DND-41 (cell line): ENCODE results near the gene MAT1A.
"Not testable (repeated sequence)": the region's sequence is repeated elsewhere in the genome, so short reads cannot be mapped to it uniquely, and the experiment has no call there.

Experiments used
- ATAC-seq: fragments of 200-7000 bp; cut with Tn5 transposase; 3 replicates; pipeline ENCODE4 v1.9.1; 2021; ENCODE audit warnings: low read depth; ENCODE audit not compliant: insufficient read depth
- DNase-seq: peaks from one replicate; pipeline ENCODE4 v3.0.0-alpha.2; 2020
- H2AFZ ChIP-seq: 2 replicates; pipeline ENCODE4 v1.6.0; 2012; ENCODE audit warnings: low read depth, low read length
- H3K27ac ChIP-seq: 2 replicates; pipeline ENCODE4 v1.5.1; 2012; ENCODE audit warnings: low read length, inconsistent platforms
- H3K27me3 ChIP-seq: fragments of 200-600 bp; sonication (generic); 2 replicates; pipeline ENCODE4 v1.6.0; 2012; ENCODE audit warnings: low read length, mild to moderate bottlenecking, inconsistent platforms; ENCODE audit not compliant: insufficient read depth, poor library complexity
- H3K36me3 ChIP-seq: 2 replicates; pipeline ENCODE4 v1.5.1; 2012; ENCODE audit warnings: low read length, inconsistent platforms; ENCODE audit not compliant: insufficient read depth
- H3K4me1 ChIP-seq: 2 replicates; pipeline ENCODE4 v1.5.1; 2012; ENCODE audit warnings: mild to moderate bottlenecking, low read length; ENCODE audit not compliant: insufficient read depth
- H3K4me2 ChIP-seq: 2 replicates; pipeline ENCODE4 v1.6.0; 2012; ENCODE audit warnings: mild to moderate bottlenecking, moderate library complexity, low read length, inconsistent platforms; ENCODE audit not compliant: insufficient read depth
- H3K4me3 ChIP-seq, 2 experiments: fragments of 200-600 bp in 1 of 2; shearing (Covaris generic) in 1 of 2; 2 replicates each; pipeline ENCODE4 v1.5.1; 2012 to 2016; ENCODE audit warnings: inconsistent platforms in 2 of 2, low read length in 2 of 2, mild to moderate bottlenecking in 2 of 2, low read depth in 1 of 2, moderate library complexity in 1 of 2
- H3K79me2 ChIP-seq: 2 replicates; pipeline ENCODE4 v1.6.0; 2012; ENCODE audit warnings: low read length, inconsistent platforms; ENCODE audit not compliant: insufficient read depth
- H3K9ac ChIP-seq: 2 replicates; pipeline ENCODE4 v1.6.0; 2012; ENCODE audit warnings: low read depth, mild to moderate bottlenecking, inconsistent platforms, low read length, moderate library complexity
- H3K9me3 ChIP-seq: 2 replicates; pipeline ENCODE4 v1.5.1; 2012; ENCODE audit warnings: low read length, moderate library complexity, mild to moderate bottlenecking, inconsistent platforms; ENCODE audit not compliant: insufficient read depth, severe bottlenecking
- H4K20me1 ChIP-seq: 2 replicates; pipeline ENCODE4 v1.6.0; 2012; ENCODE audit warnings: low read length; ENCODE audit not compliant: insufficient read depth
- EZH2 ChIP-seq: IDR thresholded peaks from 3 replicates; pipeline ENCODE4 v1.6.1; 2012; ENCODE audit warnings: borderline replicate concordance, low read depth, mild to moderate bottlenecking, moderate library complexity, low read length, inconsistent platforms; ENCODE audit not compliant: severe bottlenecking
- TF ChIP-seq, protein P1 (sequence below): IDR thresholded peaks from 2 replicates; pipeline ENCODE4 v1.5.1; 2012; ENCODE audit warnings: borderline replicate concordance, low read length, moderate library complexity, mild to moderate bottlenecking; ENCODE audit not compliant: poor library complexity, severe bottlenecking; ENCODE audit errors: extremely low read depth

MAT1A gene

DNA sequence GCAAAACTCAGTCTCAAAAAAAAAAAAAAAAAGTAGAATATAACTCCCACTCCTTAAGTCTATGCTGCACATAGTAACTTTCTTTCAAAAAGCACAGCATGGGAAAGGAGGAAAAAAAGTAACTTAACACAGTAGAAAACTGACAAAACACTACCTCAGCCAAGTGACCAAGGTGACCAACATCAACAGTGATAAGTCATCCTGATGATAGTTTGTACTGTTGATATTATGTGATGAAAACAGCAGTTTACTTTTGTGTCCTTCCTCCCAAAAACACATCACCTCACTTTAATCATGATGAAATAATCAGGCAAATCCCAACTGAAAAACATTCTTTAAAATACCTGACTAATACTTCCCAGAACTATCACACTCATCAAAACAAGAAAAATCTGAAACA is 29.3 kb upstream of the MAT1A start:
- no peak overlapping the region for H2AFZ ChIP-seq
- H3K27ac ChIP-seq = no peak overlapping the region
- H3K9ac ChIP-seq = no peak overlapping the region
- H3K4me1 ChIP-seq = no peaks in the 10 kb centered on the region
- ATAC-seq (no peak), DNase-seq (no peak)
- H3K36me3 ChIP-seq = no peaks in the 10 kb centered on the region
- TF ChIP-seq EZH2 = no peak
- TF ChIP-seq, protein P1, sequence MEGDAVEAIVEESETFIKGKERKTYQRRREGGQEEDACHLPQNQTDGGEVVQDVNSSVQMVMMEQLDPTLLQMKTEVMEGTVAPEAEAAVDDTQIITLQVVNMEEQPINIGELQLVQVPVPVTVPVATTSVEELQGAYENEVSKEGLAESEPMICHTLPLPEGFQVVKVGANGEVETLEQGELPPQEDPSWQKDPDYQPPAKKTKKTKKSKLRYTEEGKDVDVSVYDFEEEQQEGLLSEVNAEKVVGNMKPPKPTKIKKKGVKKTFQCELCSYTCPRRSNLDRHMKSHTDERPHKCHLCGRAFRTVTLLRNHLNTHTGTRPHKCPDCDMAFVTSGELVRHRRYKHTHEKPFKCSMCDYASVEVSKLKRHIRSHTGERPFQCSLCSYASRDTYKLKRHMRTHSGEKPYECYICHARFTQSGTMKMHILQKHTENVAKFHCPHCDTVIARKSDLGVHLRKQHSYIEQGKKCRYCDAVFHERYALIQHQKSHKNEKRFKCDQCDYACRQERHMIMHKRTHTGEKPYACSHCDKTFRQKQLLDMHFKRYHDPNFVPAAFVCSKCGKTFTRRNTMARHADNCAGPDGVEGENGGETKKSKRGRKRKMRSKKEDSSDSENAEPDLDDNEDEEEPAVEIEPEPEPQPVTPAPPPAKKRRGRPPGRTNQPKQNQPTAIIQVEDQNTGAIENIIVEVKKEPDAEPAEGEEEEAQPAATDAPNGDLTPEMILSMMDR = no peak
- no peak overlapping the region for H3K4me2 ChIP-seq
- H3K27me3 ChIP-seq = peaks cover 5% of the 10 kb centered on the region
- H3K9me3 ChIP-seq = no peaks in the 10 kb centered on the region
- no peaks in the 10 kb centered on the region for H4K20me1 ChIP-seq
- no peak overlapping the region for H3K4me3 ChIP-seq
- no peaks in the 10 kb centered on the region for H3K79me2 ChIP-seq

DNA sequence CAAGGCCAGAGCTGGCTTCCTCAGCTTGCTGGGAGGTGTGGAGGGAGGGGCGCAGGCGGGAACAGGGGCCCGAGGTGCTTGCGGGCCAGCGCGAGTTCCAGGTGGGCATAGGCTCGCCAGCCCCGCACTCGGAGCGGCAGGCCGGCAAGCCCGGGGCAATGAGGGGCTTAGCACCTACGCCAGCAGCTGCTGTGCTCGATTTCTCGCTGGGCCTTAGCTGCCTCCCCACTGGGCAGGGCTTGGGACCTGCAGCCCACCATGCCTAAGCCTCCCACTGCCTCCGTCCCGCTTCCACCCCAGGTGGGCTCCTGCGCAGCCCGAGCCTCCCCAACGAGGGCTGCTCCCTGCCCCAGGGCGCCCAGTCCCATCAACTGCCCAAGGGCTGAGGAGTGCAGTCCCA is 25.9 kb upstream of the MAT1A start:
- TF ChIP-seq, protein P1 = no peak
- TF ChIP-seq EZH2 = no peak
- Histone ChIP-seq H3K4me3 (no peak overlapping the region), H3K4me1 (no peaks in the 10 kb centered on the region), H3K4me2 (no peak overlapping the region), H4K20me1 (no peaks in the 10 kb centered on the region), H3K27me3 (peaks cover 3% of the 10 kb centered on the region), H3K9ac (no peak overlapping the region), H2AFZ (no peak overlapping the region), H3K36me3 (no peaks in the 10 kb centered on the region), H3K27ac (no peak overlapping the region), H3K79me2 (no peaks in the 10 kb centered on the region), H3K9me3 (no peaks in the 10 kb centered on the region)
- ATAC-seq (no peak), DNase-seq (no peak)

DNA sequence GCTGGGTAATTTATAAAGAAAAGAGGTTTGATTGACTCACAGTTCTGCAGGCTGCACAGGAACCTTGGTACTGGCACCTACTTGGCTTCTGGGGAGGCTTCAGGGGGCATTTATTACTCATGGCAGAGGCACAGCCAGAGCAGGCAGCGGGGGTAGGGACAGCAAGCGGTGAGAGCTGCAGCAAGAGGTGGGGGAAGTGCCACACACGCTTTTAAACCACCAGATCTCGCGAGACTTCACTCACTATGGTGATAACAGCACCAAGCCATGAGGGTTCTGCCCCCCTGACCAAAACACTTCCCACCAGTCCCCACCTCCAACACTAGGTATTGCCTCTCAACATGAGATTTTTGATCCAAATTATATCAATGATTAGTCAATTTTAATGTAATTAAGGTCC is 24.1 kb upstream of the MAT1A start:
- TF ChIP-seq, protein P1 = no peak
- TF ChIP-seq EZH2 = no peak
- DNase-seq (no peak), ATAC-seq (no peak)
- Histone ChIP-seq H2AFZ (no peak overlapping the region), H3K9me3 (no peaks in the 10 kb centered on the region), H3K4me1 (no peaks in the 10 kb centered on the region), H3K27ac (no peak overlapping the region), H4K20me1 (no peaks in the 10 kb centered on the region), H3K79me2 (no peaks in the 10 kb centered on the region), H3K4me3 (no peak overlapping the region), H3K27me3 (no peaks in the 10 kb centered on the region), H3K36me3 (no peaks in the 10 kb centered on the region), H3K9ac (no peak overlapping the region), H3K4me2 (no peak overlapping the region)

DNA sequence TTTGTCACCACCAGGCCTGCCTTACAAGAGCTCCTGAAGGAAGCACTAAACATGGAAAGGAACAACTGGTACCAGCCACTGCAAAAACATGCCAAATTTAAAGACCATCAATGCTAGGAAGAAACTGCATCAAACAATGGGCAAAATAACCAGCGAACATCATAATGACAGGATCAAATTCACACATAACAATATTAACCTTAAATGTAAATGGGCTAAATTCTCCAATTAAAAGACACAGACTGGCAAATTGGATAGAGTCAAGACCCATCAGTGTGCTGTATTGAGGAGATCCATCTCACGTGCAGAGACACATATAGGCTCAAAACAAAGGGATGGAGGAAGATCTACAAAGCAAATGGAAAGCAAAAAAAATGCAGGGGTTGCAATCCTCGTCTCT is 16.5 kb upstream of the MAT1A start:
- H3K27ac ChIP-seq, H3K79me2 ChIP-seq, H4K20me1 ChIP-seq, H3K9ac ChIP-seq, ATAC-seq, H2AFZ ChIP-seq, H3K27me3 ChIP-seq, H3K4me3 ChIP-seq, H3K4me2 ChIP-seq, H3K9me3 ChIP-seq, H3K4me1 ChIP-seq, DNase-seq, H3K36me3 ChIP-seq: not testable (repeated sequence)
